Renal pelvis (tissue), 4 donors: Measurements from ENCODE around the gene ATP9B. TPM values are rescaled to one million over a fixed set of nuclear protein-coding genes. Genes with fewer than 3 reads are reported as not detected.

Experiments
- DNase-seq: peaks from one replicate; pipeline ENCODE4 v3.0.0-alpha.2; 2013
- polyA plus RNA-seq, 3 donors: library from polyadenylated mRNA; unstranded; fragments of 120-200 nt; gene quantifications; one replicate each; pipeline ENCODE4 v1.2.1, GENCODE V29; 2013; ENCODE audit not compliant: insufficient read length in 3 of 3

ATP9B gene
- polyA plus RNA-seq, 3 donors = 27.8 to 39.5 (median 36.3) TPM

DNA sequence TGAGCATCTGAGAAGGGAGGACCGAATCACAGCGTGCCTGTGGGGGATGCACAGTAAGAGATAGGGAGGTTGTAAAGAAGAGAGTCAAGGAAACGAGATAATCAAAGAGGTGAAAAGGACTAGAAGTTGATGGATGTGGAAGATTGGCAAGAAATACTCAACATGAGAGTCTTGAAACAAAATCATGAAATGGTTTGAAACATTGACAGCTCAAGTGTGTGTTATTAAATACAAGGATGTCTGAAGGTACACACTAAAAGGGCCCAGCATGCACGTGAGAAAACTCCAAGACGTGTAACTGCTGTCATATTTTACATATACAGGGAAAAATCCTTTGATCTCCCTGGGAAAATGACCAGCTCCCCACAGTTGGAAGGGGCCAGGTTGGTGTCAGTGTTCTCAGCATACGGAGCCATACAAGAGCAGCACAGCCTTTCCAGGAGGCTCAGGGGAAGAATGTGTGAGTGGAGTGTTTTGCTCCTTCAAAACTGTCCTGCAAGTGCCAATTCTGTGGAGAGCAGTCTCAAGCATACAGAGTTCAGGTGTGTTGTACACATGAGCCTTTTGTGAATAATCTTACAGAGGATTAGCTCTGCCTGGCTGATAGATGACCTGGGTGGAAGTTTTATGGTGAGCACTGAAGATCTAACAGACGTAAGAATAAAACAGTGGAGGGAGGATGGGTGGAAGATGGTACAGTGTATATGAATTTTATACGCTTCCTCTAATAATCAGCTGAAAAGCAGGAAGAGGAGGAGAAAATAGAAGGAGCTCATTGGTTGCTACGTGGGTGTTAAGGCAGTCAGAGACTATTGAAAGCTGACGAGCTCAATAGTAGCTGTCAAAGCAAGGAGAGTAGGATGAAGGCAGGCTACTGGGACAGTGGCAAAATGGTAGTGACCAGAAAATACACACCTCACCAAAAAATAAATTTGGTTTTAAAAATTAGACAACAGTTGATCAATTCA lies 126.8 kb downstream of the ATP9B start:
- DNase-seq = no peak

DNA sequence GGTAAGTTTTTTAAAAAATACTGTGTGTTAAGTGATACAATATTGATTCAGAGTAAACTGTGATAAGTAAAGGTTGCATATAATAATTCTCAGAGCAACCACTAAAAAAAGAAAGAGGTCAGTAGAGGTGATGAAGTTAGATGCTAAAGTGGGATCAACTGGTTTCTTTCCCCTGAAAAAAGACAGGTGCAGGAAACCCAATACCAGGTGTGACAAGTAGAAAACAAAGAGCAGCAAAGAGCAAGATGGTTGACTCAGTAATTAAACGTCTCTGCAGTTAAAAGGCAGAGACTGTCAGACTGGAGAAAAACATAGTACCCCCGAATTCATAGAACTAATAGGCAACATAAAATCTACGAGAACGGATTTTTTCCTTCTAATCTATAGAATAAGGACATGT lies 128.3 kb downstream of the ATP9B start:
- no peak for DNase-seq

DNA sequence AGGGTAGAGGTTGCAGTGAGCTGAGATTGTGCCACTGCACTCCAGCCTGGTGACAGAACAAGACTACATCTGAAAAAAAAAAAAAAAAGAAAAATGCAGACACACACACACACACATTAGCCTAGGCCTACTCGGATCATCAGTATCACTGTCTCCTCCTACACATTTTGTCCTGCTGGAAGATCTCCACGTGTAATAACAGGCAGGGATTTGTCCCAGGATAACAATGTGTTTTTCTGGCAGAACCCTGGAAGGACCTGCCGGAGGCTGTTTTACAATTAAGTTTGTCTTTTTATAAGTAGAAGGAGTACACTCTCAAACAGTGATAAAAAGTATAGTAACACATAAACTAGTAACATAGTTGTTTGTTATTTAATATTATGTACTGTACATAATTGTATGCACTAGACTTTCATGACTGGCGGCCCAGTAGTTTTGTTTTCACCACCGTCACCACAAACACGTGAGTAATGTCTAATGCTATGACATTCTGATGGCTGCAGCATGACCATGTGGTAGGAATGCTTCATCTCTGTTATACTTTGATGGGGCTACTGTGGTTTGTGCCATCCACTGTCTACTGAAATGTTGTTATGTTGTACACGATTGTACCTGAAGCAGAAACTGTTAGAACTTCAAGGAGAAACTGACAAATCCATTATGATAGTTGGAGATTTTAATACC lies 130.6 kb downstream of the ATP9B start:
- DNase-seq = no peak

DNA sequence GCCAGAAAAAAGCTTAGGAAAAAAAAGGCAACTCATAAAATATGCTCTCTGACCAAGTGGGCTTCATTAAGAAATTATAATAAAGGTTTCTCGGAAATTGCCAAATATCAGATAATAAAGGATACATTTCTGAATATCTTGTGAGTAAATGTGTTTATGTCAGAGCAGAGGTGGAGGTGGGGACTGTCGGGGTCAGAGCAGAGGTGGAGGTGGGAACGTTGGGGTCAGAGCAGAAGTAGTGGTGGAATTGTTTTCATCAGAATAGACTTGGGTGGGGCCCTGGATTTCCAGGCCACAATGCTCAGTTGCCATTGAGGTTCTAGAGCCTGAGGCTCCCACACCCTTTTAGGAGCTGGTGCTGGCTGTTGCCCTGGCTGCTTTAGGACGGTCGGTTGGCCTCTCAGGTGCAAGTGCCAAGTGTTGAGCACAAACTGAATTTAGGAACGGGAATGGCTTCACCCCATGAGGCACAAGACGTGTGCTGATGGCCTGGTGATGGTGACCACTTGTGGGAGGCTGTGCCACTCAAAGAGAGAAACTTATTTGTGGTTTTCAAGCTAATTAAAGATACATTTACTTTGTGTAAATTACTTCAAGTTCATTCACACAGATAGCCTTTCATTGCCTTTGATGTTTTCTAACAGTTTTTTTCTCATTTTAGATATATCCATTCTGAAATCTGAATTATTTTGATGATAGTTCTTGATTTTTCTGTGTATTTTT lies 131.5 kb downstream of the ATP9B start:
- no peak for DNase-seq

DNA sequence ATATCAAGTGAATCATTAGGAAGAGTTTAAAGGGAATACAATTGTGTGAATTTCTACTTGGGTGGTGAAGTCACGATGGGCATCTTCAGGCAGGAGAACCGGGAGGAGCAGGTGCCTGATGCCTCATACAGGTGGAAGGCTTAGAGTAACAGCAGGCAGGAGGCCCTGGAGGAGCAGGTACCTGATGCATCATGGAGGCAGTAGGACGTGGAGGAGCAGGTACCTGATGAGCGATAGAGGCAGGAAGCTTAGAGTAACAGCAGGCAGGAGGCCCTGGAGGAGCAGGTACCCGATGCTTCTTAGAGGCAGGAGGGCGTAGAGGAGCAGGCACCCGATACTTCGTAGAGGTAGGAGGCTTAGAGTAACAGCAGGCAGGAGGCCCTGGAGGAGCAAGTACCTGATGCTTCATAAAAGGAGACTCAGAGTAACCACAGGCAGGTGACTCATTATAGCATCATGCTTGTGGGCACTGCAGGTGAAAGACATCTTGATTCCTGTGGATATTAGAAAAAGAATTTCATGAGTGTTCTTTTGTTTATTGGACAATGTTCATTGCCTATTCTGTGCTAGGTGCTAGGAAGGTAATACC lies 133.9 kb downstream of the ATP9B start:
- no peak for DNase-seq

DNA sequence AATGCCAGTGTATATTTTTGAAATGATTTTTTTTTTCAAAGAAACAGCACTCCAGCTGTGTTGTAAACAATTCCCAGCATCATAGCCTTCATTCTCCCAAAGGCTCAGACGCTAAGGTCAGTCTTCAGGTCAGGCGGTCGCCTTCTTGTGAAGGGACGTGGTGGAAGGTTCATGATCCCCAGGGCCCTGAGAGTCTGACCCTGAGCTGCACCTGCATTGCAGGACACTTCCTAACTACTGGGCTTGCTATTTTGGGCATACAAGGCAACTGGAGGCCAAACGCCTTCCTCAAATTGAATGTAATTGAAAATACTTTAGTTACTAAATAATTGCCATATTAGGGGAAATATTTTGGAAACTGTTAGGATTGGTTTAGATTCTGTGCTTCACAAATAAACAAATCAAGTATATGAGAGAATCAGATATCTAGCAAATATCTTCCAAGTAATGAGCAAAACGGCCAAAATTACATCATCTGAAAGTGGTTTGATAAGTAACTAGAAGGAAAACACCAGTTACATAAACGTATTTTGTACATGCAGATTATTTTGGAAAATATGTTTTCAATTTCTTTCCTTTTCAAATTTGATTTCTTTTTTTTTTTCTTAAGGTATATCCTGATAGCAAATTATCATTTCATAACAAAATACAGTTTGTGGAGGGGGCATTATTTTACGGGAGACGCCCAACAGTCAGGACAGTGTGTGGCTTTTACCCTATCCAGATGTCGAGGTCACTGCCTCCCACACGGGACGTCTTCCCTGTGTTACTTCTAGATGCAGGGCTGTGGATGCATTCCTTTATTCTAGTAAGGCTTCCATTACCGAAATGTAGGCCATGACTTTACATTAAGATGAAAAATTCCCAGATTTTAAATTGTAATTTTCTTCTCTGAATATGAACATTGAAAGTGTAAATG lies 136.0 kb downstream of the ATP9B start:
- DNase-seq = no peak

DNA sequence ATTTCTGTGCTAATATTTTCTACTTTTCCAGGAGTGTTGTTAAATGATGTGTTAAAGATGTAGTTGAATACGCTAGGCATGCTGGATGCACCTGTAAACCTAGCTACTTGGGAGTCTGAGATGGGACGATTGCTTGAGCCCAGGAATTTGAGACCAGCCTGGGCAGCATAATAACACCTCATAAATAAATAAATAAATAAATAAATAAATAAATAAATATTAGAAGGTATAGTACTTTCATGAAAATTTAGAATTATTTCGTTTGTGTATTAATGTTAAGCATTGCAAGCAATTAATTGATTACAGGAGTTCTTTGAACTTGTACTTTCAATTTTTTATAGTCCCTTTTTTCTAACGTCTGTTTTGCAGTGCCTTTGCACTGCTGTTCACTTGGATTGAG lies 137.2 kb downstream of the ATP9B start:
- no peak for DNase-seq

DNA sequence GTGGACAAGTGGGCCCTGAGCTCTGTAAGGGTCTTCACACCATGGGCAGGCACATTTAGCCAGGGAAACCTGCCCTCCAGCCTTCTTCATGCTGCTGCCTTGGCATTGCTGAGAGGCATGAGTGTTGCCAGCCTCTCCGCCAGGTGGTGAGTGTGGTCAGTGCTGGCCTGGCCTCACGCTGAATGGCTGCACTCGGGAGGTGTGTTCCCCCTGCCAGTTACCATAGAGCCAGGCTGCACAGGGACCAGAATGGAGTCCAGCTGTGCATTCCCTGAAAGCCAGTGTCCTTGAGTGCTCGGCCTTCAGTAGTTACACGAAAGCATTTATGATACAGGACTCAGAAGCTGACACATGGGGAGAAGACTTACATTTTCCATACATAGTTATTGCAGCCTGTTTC lies 139.7 kb downstream of the ATP9B start:
- no peak for DNase-seq

DNA sequence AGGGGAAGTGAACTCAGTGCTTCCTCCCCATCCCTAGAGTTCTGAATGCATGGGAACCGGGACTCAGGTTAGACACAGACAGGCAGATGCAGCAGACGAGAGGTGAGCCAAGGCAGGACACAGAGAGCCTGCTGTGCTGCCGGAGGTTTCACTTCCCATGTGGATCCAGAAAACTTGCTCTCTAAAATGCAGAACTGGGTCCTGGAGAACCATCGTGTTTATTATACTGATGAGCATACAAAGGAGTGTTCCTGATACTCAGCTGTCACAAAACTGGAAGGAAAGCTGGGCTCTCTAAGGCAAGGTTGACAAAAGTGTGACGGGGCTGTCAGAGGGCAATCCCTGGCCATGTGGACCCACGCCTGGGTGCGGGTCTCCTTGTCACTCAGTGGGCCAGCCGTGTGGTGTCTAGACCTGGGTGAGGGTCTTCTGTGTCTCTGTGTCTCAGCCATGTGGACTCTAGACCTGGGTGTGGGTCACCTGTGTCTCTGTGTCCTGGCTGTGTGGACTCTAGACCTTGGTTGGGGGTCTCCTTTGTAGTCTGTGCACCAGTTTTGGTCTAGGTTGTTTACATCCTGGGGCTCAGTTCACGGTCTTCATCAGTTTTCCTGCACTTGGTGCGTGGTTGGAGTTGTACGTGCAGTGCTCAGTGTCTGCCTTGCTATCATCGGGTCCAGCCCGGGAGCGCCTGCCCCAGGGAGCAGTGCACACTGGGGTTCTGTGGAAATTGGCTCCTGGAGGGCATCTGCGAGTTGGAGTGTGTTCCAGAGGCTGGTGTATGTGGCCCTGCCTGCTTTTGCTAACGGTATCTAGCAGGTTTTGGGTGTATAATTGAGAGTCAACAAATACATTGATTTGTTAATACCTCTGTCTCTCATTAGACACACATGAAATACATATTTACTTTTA lies 141.1 kb downstream of the ATP9B start:
- no peak for DNase-seq

DNA sequence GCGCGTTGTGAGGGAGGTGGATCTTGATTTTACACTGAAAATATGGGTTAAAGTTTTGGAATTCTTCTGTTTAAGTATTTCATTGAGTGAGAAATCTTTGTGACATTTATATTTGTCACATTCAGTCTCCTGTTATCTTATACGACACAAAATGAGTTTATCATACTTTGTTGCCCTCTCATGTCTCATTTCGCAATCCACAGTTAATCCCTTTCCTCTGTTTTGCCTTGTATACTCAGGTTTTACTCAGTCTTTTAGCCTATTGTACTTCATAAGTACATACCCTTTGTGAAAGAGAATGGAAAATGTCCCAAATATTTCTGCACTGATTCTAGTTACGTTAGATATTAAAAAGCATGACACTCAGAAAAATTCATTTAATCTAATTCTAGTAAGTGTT lies 142.7 kb downstream of the ATP9B start:
- no peak for DNase-seq

DNA sequence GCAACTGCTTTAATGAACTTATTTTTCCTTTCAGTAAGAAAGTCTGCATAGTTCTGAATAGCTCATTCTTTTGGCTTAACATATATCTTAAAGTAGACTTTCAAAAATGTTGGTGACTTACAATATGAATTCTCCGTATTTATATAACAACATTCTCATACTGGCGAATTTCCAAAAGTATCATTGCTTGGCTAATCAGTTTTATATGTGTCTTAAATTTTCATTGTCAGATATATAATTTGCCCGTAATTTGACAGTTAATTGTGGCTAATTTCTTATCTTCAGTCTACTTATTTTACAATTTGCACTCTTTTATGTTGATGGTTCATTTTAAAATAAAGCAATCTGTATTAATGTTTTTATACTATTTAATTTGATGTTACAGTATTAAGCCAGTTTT lies 144.9 kb downstream of the ATP9B start:
- DNase-seq = no peak

DNA sequence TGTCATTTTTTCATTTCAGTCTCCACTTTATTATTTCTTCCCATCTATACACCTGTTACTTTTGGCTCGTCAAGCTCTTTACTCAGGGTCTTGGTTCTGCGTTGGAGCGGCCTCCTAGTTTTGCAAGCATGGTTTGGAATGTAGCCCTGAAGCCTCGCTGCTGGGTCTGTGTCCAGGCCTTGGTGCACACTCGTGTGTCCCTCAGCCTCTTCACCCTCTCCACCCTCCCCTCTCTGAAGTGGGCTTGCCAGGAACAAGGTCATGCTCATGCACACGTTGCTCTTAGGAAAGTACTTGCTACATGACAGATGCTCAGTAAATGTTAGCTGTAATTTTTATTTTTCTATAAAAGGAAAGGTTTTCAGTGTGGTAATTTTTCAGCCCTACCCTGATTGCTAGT lies 147.0 kb downstream of the ATP9B start:
- no peak for DNase-seq

DNA sequence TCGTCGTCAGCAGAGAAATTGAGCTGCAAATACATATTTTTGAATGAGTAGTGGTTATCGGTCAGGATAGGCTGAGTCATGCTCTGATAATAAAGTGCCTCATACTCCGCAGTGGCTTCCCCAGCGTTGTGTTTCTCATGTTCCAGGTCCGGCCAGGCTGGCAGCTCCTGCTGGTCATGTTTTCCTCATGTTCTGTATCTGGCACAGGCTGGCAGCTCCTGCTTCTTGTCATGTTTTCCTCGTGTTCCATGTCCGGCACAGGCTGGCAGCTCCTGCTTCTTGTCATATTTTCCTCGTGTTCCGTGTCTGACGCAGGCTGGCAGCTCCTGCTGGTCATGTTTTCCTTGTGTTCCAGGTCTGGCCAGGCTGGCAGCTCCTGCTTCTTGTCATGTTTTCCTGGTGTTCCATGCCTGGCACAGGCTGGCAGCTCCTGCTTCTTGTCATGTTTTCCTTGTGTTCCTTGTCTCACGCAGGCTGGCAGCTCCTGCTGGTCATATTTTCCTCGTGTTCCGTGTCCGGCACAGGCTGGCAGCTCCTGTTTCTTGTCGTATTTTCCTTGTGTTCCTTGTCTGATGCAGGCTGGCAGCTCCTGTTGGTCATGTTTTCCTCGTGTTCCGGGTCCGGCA lies 148.9 kb downstream of the ATP9B start:
- no peak for DNase-seq

DNA sequence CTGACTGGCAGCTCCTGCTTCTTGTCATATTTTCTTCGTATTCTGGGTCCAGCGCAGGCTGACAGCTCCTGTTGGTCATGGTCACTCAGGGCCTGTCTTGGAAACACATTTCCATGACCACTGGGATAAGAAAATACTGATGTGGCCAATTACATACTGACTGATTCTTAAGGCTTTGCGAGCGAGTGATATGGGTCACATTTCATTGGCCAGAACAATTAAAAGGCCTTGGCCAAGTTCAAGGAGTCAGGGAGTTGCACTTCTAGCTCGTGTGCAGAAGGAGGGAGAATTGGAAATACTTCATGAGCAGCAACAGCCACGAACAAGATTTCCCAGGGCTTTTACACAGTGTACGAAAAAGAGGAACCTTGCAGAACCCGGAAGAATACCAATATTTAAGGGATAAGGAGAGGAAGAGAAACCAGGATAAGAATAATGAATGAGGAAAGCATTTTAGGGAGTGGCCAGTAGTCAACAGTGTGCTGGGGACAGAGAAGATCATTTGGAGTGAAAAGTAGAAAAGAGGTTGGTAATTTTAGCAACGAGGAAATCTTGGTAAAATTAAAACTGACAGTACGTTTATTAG lies 149.5 kb downstream of the ATP9B start:
- no peak for DNase-seq

DNA sequence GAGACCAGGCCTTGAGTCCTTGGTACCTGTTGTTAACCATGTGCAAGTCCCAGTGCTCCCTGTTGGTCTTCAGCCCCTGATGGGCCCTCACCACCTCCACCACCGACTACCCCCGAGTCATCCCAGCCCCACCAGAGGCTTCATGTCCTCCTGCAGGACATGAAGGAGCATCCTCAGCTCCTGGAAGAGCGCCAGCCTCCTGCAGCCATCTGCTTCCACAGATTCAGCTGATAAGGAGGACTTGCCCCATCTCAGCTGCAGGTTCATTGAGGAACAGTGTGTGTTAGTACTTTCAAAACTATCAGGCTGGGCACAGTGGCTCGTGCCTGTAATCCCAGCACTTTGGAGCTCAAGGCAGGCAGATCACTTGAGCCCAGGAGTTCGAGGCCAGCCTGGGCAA lies 151.9 kb downstream of the ATP9B start:
- DNase-seq = no peak

DNA sequence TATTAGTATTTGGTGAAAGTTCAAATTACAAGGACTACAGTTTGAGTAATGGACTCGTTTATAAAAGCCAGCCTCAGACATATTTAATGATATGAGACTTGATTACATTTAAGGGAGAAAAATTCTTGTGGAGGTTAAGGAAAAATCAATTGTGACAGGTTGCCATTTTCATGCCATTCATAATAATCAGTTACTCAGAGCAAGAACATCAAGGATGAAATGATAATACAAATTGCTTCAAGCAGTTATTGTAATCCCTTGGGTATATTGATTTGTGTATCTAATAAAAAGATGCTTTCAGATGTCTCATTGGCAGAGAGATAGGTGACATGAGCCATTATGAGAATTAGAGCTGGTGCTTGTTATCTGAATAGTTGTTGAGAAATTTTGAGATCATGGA lies 153.6 kb downstream of the ATP9B start:
- no peak for DNase-seq

DNA sequence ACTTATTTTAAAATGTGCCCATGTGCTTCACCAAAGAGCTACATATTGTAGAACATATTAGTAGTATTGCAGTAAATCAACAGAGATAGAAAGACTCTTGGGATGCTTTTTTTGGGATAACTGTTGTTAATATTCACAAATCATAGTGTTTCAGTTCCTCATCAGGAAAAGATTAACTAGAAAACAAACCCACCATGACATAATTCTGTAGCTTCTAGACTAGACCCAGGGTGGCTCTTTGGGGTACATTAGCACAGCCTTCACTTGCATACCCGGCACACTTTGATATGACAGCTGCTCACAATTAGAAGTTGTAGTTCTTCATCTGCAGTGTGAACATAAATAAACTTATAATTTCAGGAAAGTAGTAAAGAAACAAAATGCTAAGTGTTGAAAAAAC lies 154.2 kb downstream of the ATP9B start:
- DNase-seq = no peak

DNA sequence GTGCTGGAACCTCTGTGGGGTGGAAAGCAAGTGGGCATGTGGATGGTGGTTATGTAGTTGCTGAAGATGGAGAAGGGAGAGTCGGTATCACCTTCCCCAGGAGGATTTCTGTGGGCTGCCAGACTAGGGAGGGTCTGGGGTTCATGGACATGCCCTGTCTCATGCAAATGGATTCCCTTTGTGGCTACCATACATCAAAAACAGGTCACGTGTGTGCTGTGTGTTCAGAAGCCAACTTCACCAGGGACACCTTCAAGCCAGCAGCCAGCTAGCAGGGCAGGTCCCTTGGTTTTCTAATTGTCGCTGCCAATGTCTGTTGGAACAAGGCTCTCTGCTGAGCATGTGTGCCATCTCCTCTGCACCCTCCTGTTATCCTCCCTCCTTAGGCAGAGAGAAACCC lies 155.2 kb downstream of the ATP9B start:
- DNase-seq = no peak

DNA sequence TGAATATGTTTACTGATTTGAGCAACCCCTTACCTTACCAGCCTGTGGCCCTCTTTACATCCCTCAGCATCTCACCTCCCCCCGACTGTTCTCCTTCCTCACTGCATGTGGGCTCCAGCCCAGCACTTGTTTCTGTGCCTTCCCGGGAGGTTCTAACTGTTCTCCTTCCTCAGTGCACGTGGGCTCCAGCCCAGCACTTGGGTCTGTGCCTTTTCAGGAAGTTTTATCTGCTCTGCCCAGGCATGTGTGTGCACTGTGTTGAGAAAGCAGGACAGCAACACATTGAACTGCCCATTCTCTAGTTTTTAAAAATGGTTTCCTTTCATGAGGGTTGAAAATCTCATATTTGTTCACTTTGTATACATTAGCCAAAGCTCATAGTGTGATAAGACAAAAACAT lies 158.4 kb downstream of the ATP9B start:
- DNase-seq = no peak
